Parathyroid adenoma (tissue), 2 donors: ENCODE results near the gene ARHGEF25.

ENCODE experiments used
- H2AFZ ChIP-seq: fragments of 300-600 bp; sonication (generic); one replicate; pipeline ENCODE4 v1.7.0; 2017; ENCODE audit warnings: antibody characterized with exemption, mild to moderate bottlenecking
- H3K27ac ChIP-seq: fragments of 300-600 bp; sonication (generic); one replicate; pipeline ENCODE4 v1.7.0; 2017
- H3K27me3 ChIP-seq: fragments of 300-600 bp; sonication (generic); one replicate; pipeline ENCODE4 v1.7.0; 2017; ENCODE audit warnings: low read length; ENCODE audit not compliant: control insufficient read depth, insufficient read depth
- H3K36me3 ChIP-seq: fragments of 300-600 bp; sonication (generic); one replicate; pipeline ENCODE4 v1.7.0; 2017; ENCODE audit warnings: low read length; ENCODE audit not compliant: control insufficient read depth, insufficient read depth
- H3K4me1 ChIP-seq: fragments of 300-600 bp; sonication (generic); one replicate; pipeline ENCODE4 v1.7.0; 2017; ENCODE audit warnings: control low read depth
- H3K4me2 ChIP-seq: fragments of 300-600 bp; sonication (generic); one replicate; pipeline ENCODE4 v1.7.0; 2017; ENCODE audit warnings: low read length
- H3K4me3 ChIP-seq: fragments of 300-600 bp; sonication (generic); one replicate; pipeline ENCODE4 v1.7.0; 2017; ENCODE audit warnings: low read depth, low read length
- H3K79me2 ChIP-seq: fragments of 300-600 bp; sonication (generic); one replicate; pipeline ENCODE4 v1.7.0; 2017; ENCODE audit warnings: control low read depth
- H3K9ac ChIP-seq: fragments of 300-600 bp; sonication (generic); one replicate; pipeline ENCODE4 v1.7.0; 2017; ENCODE audit warnings: mild to moderate bottlenecking
- H3K9me3 ChIP-seq: fragments of 300-600 bp; sonication (generic); one replicate; pipeline ENCODE4 v1.7.0; 2017; ENCODE audit warnings: low read length; ENCODE audit not compliant: control insufficient read depth
- TF ChIP-seq, protein P1 (sequence below): fragments of 300-600 bp; sonication (generic); IDR thresholded peaks from one replicate; pipeline ENCODE4 v1.7.0; 2017; ENCODE audit warnings: antibody characterized with exemption, mild to moderate bottlenecking
- donor health status: primary hyperparathyroidism.

Gene ARHGEF25

DNA sequence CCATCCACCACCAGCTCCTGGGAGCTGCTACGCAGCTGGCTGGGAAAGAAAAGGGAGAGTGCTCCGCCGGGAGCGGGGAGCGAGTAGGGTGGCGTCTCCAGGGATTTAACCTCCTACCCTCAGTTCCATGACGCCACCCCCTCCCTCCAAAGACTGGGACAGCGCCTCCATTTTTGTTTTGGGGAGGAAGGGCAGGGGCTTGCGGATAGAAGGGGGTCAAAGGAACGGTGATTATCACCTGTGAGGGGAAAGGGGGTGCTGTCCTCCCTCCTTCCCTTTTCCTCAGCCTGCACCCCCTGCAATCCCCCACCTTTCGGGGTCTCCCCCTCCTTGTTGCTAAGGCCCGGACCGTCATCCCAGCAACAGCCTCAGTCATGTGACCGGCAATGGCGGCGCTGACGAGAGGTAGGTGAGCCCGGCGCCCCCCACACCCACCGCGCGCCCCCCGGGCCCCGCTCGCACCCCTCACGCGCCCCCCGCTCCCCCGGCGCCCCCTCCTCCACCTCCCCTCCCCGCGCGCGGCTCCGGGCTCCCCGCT lies 6.7 kb upstream of the ARHGEF25 start, which contains the start of gene DTX3:
DTX3 (plus strand) TSS at position 371 of the 538 bp plus-strand sequence. CDS start 1,694 bp downstream, outside the sequence.
- peak within 1 kb of the TSS; percentile 93 for H3K27ac ChIP-seq
- H3K4me1 ChIP-seq: peaks cover 13% of the 10 kb centered on the region
- no peaks in the 10 kb centered on the region for H3K27me3 ChIP-seq
- H3K4me2 ChIP-seq: peak within 1 kb of the TSS; percentile 96
- peak within 1 kb of the TSS; percentile 99 for H2AFZ ChIP-seq
- no peaks in the 10 kb centered on the region for H3K36me3 ChIP-seq
- peak within 1 kb of the TSS; percentile 87 for H3K9ac ChIP-seq
- H3K79me2 ChIP-seq: no peaks in the 10 kb centered on the region
- H3K9me3 ChIP-seq: no peaks in the 10 kb centered on the region
- TF ChIP-seq, protein P1, sequence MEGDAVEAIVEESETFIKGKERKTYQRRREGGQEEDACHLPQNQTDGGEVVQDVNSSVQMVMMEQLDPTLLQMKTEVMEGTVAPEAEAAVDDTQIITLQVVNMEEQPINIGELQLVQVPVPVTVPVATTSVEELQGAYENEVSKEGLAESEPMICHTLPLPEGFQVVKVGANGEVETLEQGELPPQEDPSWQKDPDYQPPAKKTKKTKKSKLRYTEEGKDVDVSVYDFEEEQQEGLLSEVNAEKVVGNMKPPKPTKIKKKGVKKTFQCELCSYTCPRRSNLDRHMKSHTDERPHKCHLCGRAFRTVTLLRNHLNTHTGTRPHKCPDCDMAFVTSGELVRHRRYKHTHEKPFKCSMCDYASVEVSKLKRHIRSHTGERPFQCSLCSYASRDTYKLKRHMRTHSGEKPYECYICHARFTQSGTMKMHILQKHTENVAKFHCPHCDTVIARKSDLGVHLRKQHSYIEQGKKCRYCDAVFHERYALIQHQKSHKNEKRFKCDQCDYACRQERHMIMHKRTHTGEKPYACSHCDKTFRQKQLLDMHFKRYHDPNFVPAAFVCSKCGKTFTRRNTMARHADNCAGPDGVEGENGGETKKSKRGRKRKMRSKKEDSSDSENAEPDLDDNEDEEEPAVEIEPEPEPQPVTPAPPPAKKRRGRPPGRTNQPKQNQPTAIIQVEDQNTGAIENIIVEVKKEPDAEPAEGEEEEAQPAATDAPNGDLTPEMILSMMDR: no peak
- peak within 1 kb of the TSS; percentile 87 for H3K4me3 ChIP-seq

DNA sequence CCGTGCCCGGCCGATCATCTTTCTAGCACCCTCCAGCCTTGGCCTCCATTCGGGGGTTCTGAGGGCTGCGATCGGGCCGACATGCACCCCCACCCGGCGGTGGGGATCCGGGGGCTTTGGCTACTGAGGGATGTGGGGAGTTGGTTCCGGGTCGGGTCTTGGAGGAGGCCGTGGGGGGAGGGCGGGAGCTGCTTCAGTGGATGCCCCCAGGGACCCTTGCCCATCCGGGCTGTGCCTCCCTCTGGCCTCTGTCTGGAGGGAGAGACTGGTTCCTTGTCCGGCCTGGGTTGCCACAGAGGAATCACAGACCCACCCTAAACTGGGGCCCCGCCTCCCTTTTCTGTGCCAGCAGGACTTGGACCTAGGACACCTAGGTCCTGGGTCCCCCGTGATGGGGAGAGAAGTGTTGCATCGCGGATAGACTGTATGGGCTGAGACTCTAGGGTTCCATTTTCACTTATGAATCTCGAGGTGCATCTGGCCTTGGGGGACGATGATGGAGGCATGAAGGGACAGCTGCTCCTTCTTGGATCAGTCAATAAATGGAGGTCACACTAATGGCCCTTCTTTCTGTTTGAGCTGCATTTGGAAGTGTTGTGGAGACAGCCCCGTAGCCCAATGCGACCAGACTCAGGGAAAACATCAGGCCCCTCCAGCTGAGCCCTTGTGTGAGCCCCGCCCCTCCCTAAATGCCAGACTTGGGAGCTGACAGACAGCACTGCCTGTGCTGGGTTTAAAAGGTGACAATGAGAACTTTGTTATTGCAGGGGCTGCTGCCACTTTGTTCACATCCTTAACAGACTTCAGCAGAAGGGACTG lies 6.0 kb upstream of the ARHGEF25 start:
- Histone ChIP-seq H3K27ac (peak overlapping the region; percentile 93), H3K36me3 (no peaks in the 10 kb centered on the region), H3K9ac (peak overlapping the region; percentile 87), H3K79me2 (no peaks in the 10 kb centered on the region), H2AFZ (peak overlapping the region; percentile 99), H3K4me3 (peak overlapping the region; percentile 87), H3K4me2 (peak overlapping the region; percentile 96), H3K9me3 (no peaks in the 10 kb centered on the region), H3K27me3 (no peaks in the 10 kb centered on the region), H3K4me1 (peaks cover 13% of the 10 kb centered on the region)
- TF ChIP-seq, protein P1: no peak

DNA sequence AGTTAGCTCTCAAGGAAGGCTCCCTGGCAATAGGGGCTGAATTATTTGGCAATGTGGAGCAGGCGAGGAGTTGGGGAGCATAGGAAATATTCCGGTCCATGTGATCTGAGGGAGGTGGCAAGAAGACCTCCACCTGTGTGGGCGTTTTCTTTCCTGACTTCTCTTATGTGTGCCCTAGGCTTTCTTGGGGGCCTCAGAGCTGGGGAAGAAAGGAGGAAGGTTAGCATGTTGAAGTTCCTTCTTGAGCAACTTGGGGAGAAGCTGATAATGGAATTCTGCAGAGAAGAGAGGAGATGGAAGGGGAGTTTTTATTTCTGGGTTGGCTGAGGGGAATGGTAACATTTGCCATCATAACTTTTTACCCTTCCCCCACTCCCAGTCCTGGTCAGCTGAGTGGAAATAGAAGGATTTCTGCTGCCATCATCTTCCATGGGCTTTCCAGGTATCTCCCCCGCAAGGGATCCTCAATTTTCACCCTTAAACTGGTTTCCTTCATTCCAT lies 5.4 kb upstream of the ARHGEF25 start:
- Histone ChIP-seq H2AFZ (no peak overlapping the region), H3K9ac (no peak overlapping the region)

DNA sequence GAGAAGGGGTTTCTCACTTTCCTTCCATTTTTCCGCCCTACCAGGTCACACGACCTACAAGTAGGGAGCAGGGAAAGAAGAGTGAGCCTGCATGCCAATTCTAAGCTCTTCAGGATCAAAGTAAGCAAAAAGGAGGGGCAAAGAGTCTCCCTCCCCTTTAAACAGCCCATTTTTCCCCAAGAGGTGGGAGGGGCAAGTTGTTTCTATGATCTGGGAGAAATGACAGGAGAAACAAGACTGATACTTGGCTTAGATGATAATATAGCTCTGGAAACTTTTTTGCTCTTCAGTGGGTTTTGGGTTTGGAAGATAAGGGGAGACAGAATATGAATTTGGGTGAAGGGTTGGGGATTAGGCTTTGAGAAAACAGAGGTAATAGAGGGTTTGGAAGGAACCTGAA lies 4.8 kb upstream of the ARHGEF25 start:
- Histone ChIP-seq H2AFZ (no peak overlapping the region), H3K9ac (no peak overlapping the region), H3K27ac (no peak overlapping the region), H3K9me3 (no peaks in the 10 kb centered on the region), H3K79me2 (no peaks in the 10 kb centered on the region), H3K4me3 (no peak overlapping the region), H3K4me2 (no peak overlapping the region), H3K4me1 (peaks cover 13% of the 10 kb centered on the region), H3K36me3 (no peaks in the 10 kb centered on the region), H3K27me3 (no peaks in the 10 kb centered on the region)
- TF ChIP-seq, protein P1: no peak

More for the DNA sequence above, 5.4 kb upstream of the ARHGEF25 start:
- Histone ChIP-seq H3K4me1 (peaks cover 13% of the 10 kb centered on the region), H3K4me2 (peak overlapping the region; percentile 96), H3K27me3 (no peaks in the 10 kb centered on the region), H3K9me3 (no peaks in the 10 kb centered on the region), H3K36me3 (no peaks in the 10 kb centered on the region), H3K27ac (peak overlapping the region; percentile 93), H3K79me2 (no peaks in the 10 kb centered on the region), H3K4me3 (no peak overlapping the region)
- TF ChIP-seq, protein P1: no peak
